Activated naive CD4-positive, alpha-beta T cell treated with Interleukin-2 at 50 U/mL for 16 hours (primary cell): ENCODE measurements around the gene RAD51B.
"Not testable (repeated sequence)": the region's sequence is repeated elsewhere in the genome, so short reads cannot be mapped to it uniquely, and the experiment has no call there.

ENCODE experiments used
- DNase-seq: peaks from one replicate; pipeline ENCODE4 v3.0.0-alpha.2; 2020

Gene RAD51B

GRCh38 chr14:68085742-68086141, 266.2 kb downstream of the RAD51B start:
- DNase-seq = no peak

- DNase-seq = no peak
These were observed 268.9 kb downstream of the RAD51B start for GRCh38 chr14:68088451-68088854.

- DNase-seq = no peak
These were observed 269.7 kb downstream of the RAD51B start for GRCh38 chr14:68089146-68089731.

GRCh38 chr14:68094158-68094557, 274.6 kb downstream of the RAD51B start:
- DNase-seq = no peak

- no peak for DNase-seq
These were observed 275.2 kb downstream of the RAD51B start for GRCh38 chr14:68094752-68095151.

GRCh38 chr14:68097727-68098126, 278.1 kb downstream of the RAD51B start:
- DNase-seq = no peak

GRCh38 chr14:68098834-68099233, 279.3 kb downstream of the RAD51B start:
- no peak for DNase-seq

- no peak for DNase-seq
These were observed 280.0 kb downstream of the RAD51B start for GRCh38 chr14:68099495-68100045.

- DNase-seq = not testable (repeated sequence)
These were observed 282.2 kb downstream of the RAD51B start for GRCh38 chr14:68101715-68102301.

- no peak for DNase-seq
These were observed 284.3 kb downstream of the RAD51B start for GRCh38 chr14:68103853-68104252.

GRCh38 chr14:68104518-68104917, 284.9 kb downstream of the RAD51B start:
- no peak for DNase-seq

GRCh38 chr14:68105816-68106215, 286.2 kb downstream of the RAD51B start:
- DNase-seq = no peak

GRCh38 chr14:68106456-68106855, 286.9 kb downstream of the RAD51B start:
- DNase-seq = no peak

GRCh38 chr14:68106905-68107304, 287.3 kb downstream of the RAD51B start:
- DNase-seq = no peak

GRCh38 chr14:68109132-68109900, 289.7 kb downstream of the RAD51B start:
- no peak for DNase-seq

- DNase-seq = no peak
These were observed 291.7 kb downstream of the RAD51B start for GRCh38 chr14:68111097-68111852.

GRCh38 chr14:68111853-68112270, 292.3 kb downstream of the RAD51B start:
- no peak for DNase-seq

- no peak for DNase-seq
These were observed 292.9 kb downstream of the RAD51B start for GRCh38 chr14:68112442-68112841.

GRCh38 chr14:68113343-68113930, 293.9 kb downstream of the RAD51B start:
- DNase-seq = no peak

- DNase-seq = not testable (repeated sequence)
These were observed 296.4 kb downstream of the RAD51B start for GRCh38 chr14:68115952-68116351.

- no peak for DNase-seq
These were observed 303.1 kb downstream of the RAD51B start for GRCh38 chr14:68122651-68123050.

GRCh38 chr14:68124050-68124449, 304.5 kb downstream of the RAD51B start:
- no peak for DNase-seq
